ENCODE results near the gene GRM7. TPM values are rescaled to one million over a fixed set of nuclear protein-coding genes. Genes with fewer than 3 reads are reported as not detected.

GRM7 gene
- polyA plus RNA-seq, 3 donors, result not detected

DNA sequence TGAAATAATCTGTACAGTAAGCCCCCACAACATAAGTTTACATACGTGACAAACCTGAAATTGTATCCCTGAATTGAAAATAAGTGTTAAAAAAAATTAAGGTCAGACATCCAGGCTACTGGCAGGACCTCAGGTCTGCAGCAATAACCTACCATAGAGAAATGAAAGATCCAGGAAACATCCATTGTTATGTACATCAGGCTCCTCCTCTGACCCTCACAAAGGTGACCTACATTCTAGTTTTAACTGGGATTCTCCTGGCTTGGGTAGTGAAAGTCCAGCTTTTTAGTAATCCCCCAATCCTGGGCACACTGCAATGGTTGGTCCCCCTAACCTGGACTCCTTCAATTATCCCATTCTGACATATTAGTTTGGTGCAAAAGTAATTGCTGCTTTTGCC, 891.1 kb downstream of the GRM7 start:
- H3K27ac ChIP-seq (ENCODE audit: low read depth in 1 of 2, low read length in 2 of 2), result no peak overlapping the region

DNA sequence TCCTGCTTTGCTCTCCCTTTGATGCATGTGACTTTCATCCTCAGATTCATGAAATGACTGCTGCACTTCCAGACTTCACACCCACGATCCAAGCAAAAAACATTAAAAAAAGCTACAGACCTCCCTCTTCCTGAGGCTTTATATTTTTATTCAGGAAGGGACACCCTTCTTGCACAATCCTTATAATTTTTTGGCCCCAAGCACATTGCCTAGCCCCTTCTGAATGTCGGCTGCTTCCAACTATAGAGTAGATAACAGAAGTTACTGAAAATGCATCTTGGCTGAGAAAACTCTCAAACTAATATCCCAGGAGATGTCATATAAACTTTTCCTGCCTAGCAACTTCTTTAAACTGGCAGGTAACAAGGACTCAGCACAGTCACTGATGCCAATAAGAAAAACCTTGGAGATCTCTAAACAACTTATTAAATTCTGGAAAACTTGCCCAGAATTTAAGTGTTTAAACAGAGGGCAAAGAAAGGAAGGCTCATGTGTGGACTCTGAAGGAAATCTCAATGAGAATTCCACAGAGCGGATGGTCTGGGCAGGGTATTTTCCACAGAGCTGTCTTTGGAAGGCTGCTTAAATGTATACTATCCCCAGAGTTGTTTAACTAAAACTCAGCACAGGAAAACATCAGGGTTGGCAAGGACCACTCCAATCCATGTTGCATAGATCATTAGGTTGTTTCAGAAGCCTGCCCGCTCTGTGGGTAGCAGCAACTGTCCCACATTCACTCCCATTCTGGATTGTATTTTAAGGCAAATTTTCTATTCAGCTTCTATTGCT, 893.9 kb downstream of the GRM7 start:
- H4K20me1 ChIP-seq (ENCODE audit: insufficient read depth, low read length), result no peaks in the 10 kb centered on the region
- no peak overlapping the region for H3K27ac ChIP-seq (ENCODE audit: low read depth in 1 of 2, low read length in 2 of 2)
- no peaks in the 10 kb centered on the region for H3K27me3 ChIP-seq (ENCODE audit: control insufficient read depth in 2 of 2, insufficient read depth in 2 of 2, low read length in 2 of 2)
- H3K9ac ChIP-seq (ENCODE audit: insufficient read depth, low read length, poor library complexity, severe bottlenecking), result no peak overlapping the region
- Mint-ChIP-seq H3K4me3 (no peak overlapping the region), H3K4me1 (peaks cover 16% of the 10 kb centered on the region), H3K27ac (no peak overlapping the region), H3K36me3 (no peaks in the 10 kb centered on the region), H3K9me3 (peaks cover 0 to 4% (median 3%) of the 10 kb centered on the region in 7 donors), H3K27me3 (ENCODE audit: low read depth in 3 of 3) (peaks cover 0 to 1% (median 0%) of the 10 kb centered on the region in 3 donors)
- H3K4me1 ChIP-seq (ENCODE audit: control insufficient read depth in 1 of 2, insufficient read depth in 2 of 2, low read length in 2 of 2), result peaks cover 14 to 15% of the 10 kb centered on the region in 2 donors
- H3K36me3 ChIP-seq (replicated peaks in 1 of 2; ENCODE audit: control insufficient read depth in 1 of 2, insufficient read depth in 2 of 2, low read length in 2 of 2), result no peaks in the 10 kb centered on the region
- WGBS (ENCODE audit: insufficient coverage), result no CpG with 5 or more reads among the region's 4 CpGs
- H3K9me3 ChIP-seq (replicated peaks in 1 of 2; ENCODE audit: control insufficient read depth in 1 of 2, insufficient read depth in 1 of 2, low read length in 2 of 2), result no peaks in the 10 kb centered on the region
- intact Hi-C loops (cut with micrococcal nuclease), result no loop called here
- H3K79me2 ChIP-seq (ENCODE audit: insufficient read depth, low read length), result no peaks in the 10 kb centered on the region
- no peak overlapping the region for H3K4me2 ChIP-seq (replicated peaks; ENCODE audit: extremely low read depth, low read length, poor library complexity, severe bottlenecking)
- H3K4me3 ChIP-seq (replicated peaks in 1 of 3; ENCODE audit: low read depth in 2 of 3, low read length in 3 of 3), result no peak overlapping the region
- DNase-seq, result no peak
- TF ChIP-seq, protein P1, sequence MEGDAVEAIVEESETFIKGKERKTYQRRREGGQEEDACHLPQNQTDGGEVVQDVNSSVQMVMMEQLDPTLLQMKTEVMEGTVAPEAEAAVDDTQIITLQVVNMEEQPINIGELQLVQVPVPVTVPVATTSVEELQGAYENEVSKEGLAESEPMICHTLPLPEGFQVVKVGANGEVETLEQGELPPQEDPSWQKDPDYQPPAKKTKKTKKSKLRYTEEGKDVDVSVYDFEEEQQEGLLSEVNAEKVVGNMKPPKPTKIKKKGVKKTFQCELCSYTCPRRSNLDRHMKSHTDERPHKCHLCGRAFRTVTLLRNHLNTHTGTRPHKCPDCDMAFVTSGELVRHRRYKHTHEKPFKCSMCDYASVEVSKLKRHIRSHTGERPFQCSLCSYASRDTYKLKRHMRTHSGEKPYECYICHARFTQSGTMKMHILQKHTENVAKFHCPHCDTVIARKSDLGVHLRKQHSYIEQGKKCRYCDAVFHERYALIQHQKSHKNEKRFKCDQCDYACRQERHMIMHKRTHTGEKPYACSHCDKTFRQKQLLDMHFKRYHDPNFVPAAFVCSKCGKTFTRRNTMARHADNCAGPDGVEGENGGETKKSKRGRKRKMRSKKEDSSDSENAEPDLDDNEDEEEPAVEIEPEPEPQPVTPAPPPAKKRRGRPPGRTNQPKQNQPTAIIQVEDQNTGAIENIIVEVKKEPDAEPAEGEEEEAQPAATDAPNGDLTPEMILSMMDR (IDR thresholded peaks at IDR 0.05), result no peak
- H2AFZ ChIP-seq (ENCODE audit: insufficient read depth, low read depth, low read length, poor library complexity, severe bottlenecking), result peak overlapping the region; percentile 33

More for the DNA sequence above, 891.1 kb downstream of the GRM7 start:
- Histone ChIP-seq H3K4me3 (replicated peaks in 1 of 3; ENCODE audit: low read depth in 2 of 3, low read length in 3 of 3) (no peak overlapping the region), H3K36me3 (replicated peaks in 1 of 2; ENCODE audit: control insufficient read depth in 1 of 2, insufficient read depth in 2 of 2, low read length in 2 of 2) (no peaks in the 10 kb centered on the region), H3K4me1 (ENCODE audit: control insufficient read depth in 1 of 2, insufficient read depth in 2 of 2, low read length in 2 of 2) (no peaks in the 10 kb centered on the region), H3K79me2 (ENCODE audit: insufficient read depth, low read length) (no peaks in the 10 kb centered on the region), H3K27me3 (ENCODE audit: control insufficient read depth in 2 of 2, insufficient read depth in 2 of 2, low read length in 2 of 2) (no peaks in the 10 kb centered on the region), H3K4me2 (replicated peaks; ENCODE audit: extremely low read depth, low read length, poor library complexity, severe bottlenecking) (no peak overlapping the region), H4K20me1 (ENCODE audit: insufficient read depth, low read length) (no peaks in the 10 kb centered on the region), H3K9me3 (replicated peaks in 1 of 2; ENCODE audit: control insufficient read depth in 1 of 2, insufficient read depth in 1 of 2, low read length in 2 of 2) (no peaks in the 10 kb centered on the region), H2AFZ (ENCODE audit: insufficient read depth, low read depth, low read length, poor library complexity, severe bottlenecking) (no peak overlapping the region), H3K9ac (ENCODE audit: insufficient read depth, low read length, poor library complexity, severe bottlenecking) (no peak overlapping the region)
- intact Hi-C loops (cut with micrococcal nuclease), result no loop called here
- no peak for DNase-seq
- H3K9me3 Mint-ChIP-seq, result peaks cover 0 to 4% (median 3%) of the 10 kb centered on the region in 7 donors
- no peak overlapping the region for H3K4me3 Mint-ChIP-seq
- no peaks in the 10 kb centered on the region for H3K4me1 Mint-ChIP-seq
- no CpG with 5 or more reads among the region's 1 CpG for WGBS (ENCODE audit: insufficient coverage)
- no peak overlapping the region for H3K27ac Mint-ChIP-seq
- H3K36me3 Mint-ChIP-seq, result no peaks in the 10 kb centered on the region
- peaks cover 0 to 1% (median 0%) of the 10 kb centered on the region in 3 donors for H3K27me3 Mint-ChIP-seq (ENCODE audit: low read depth in 3 of 3)
- TF ChIP-seq, protein P1 (IDR thresholded peaks at IDR 0.05), result no peak

All from CD14-positive monocyte (primary cell).